Measurements from ENCODE around the gene TUG1.

Gene TUG1

GRCh38 chr22:30968924-30969531 lies at the start of gene TUG1:
TUG1 (plus strand) TSS chr22:30969265.
- Histone ChIP-seq H3K36me3 (ENCODE audit: low read depth) (peaks cover 67% of the 10 kb centered on the region), H3K27ac (ENCODE audit: poor library complexity, severe bottlenecking) (peak within 1 kb of the TSS; percentile 73), H3K9me3 (ENCODE audit: severe bottlenecking) (peaks cover 10% of the 10 kb centered on the region), H3K4me3 (ENCODE audit: severe bottlenecking) (peak within 1 kb of the TSS; percentile 52), H3K27me3 (ENCODE audit: insufficient read depth, poor library complexity, severe bottlenecking) (no peaks in the 10 kb centered on the region), H3K4me1 (ENCODE audit: insufficient read depth, poor library complexity, severe bottlenecking) (peaks cover 6% of the 10 kb centered on the region)
- TF ChIP-seq CTCF (IDR thresholded peaks at IDR 0.05; ENCODE audit: poor library complexity, severe bottlenecking): no peak
- ATAC-seq (ENCODE audit: low read depth) (peak; percentile 94), DNase-seq (ENCODE audit: low spot score) (peak; percentile 97)

- Histone ChIP-seq H3K27ac (ENCODE audit: poor library complexity, severe bottlenecking) (no peak overlapping the region), H3K9me3 (ENCODE audit: severe bottlenecking) (no peaks in the 10 kb centered on the region), H3K4me1 (ENCODE audit: insufficient read depth, poor library complexity, severe bottlenecking) (no peaks in the 10 kb centered on the region), H3K36me3 (ENCODE audit: low read depth) (no peaks in the 10 kb centered on the region), H3K4me3 (ENCODE audit: severe bottlenecking) (no peak overlapping the region), H3K27me3 (ENCODE audit: insufficient read depth, poor library complexity, severe bottlenecking) (no peaks in the 10 kb centered on the region)
- DNase-seq (ENCODE audit: low spot score): no peak
- no peak for TF ChIP-seq CTCF (IDR thresholded peaks at IDR 0.05; ENCODE audit: poor library complexity, severe bottlenecking)
- ATAC-seq (ENCODE audit: low read depth): no peak
These were observed 49.1 kb upstream of the TUG1 start for GRCh38 chr22:30919973-30920372.

GRCh38 chr22:30920407-30920806 lies 48.7 kb upstream of the TUG1 start:
- peak; percentile 78 for ATAC-seq (ENCODE audit: low read depth)

GRCh38 chr22:30921108-30921507 lies 48.0 kb upstream of the TUG1 start:
- H3K36me3 ChIP-seq (ENCODE audit: low read depth): no peaks in the 10 kb centered on the region; the same call in 1 of the 2 replicates
- H3K27ac ChIP-seq (ENCODE audit: poor library complexity, severe bottlenecking): no peak overlapping the region
- DNase-seq (ENCODE audit: low spot score) (no peak), ATAC-seq (ENCODE audit: low read depth) (no peak)
- H3K4me3 ChIP-seq (ENCODE audit: severe bottlenecking): no peak overlapping the region
- H3K27me3 ChIP-seq (ENCODE audit: insufficient read depth, poor library complexity, severe bottlenecking): no peaks in the 10 kb centered on the region
- no peak for TF ChIP-seq CTCF (IDR thresholded peaks at IDR 0.05; ENCODE audit: poor library complexity, severe bottlenecking)
- H3K9me3 ChIP-seq (ENCODE audit: severe bottlenecking): no peaks in the 10 kb centered on the region
- no peaks in the 10 kb centered on the region for H3K4me1 ChIP-seq (ENCODE audit: insufficient read depth, poor library complexity, severe bottlenecking)

More at GRCh38 chr22:30920407-30920806, 48.7 kb upstream of the TUG1 start:
- no peak for DNase-seq (ENCODE audit: low spot score)
- Histone ChIP-seq H3K36me3 (ENCODE audit: low read depth) (no peaks in the 10 kb centered on the region; the same call in 1 of the 2 replicates), H3K9me3 (ENCODE audit: severe bottlenecking) (no peaks in the 10 kb centered on the region), H3K4me1 (ENCODE audit: insufficient read depth, poor library complexity, severe bottlenecking) (no peaks in the 10 kb centered on the region), H3K27me3 (ENCODE audit: insufficient read depth, poor library complexity, severe bottlenecking) (no peaks in the 10 kb centered on the region), H3K4me3 (ENCODE audit: severe bottlenecking) (no peak overlapping the region), H3K27ac (ENCODE audit: poor library complexity, severe bottlenecking) (no peak overlapping the region)
- TF ChIP-seq CTCF (IDR thresholded peaks at IDR 0.05; ENCODE audit: poor library complexity, severe bottlenecking): peak; percentile 95

GRCh38 chr22:30922151-30922611 lies 46.9 kb upstream of the TUG1 start:
- Histone ChIP-seq H3K27ac (ENCODE audit: poor library complexity, severe bottlenecking) (no peak overlapping the region), H3K4me3 (ENCODE audit: severe bottlenecking) (no peak overlapping the region), H3K36me3 (ENCODE audit: low read depth) (peaks cover 4% of the 10 kb centered on the region; the same call in 1 of the 2 replicates), H3K4me1 (ENCODE audit: insufficient read depth, poor library complexity, severe bottlenecking) (no peaks in the 10 kb centered on the region), H3K9me3 (ENCODE audit: severe bottlenecking) (no peaks in the 10 kb centered on the region), H3K27me3 (ENCODE audit: insufficient read depth, poor library complexity, severe bottlenecking) (no peaks in the 10 kb centered on the region)
- ATAC-seq (ENCODE audit: low read depth) (no peak), DNase-seq (ENCODE audit: low spot score) (no peak)
- no peak for TF ChIP-seq CTCF (IDR thresholded peaks at IDR 0.05; ENCODE audit: poor library complexity, severe bottlenecking)

All from RWPE2 (cell line).